ENCODE measurements around the gene CIZ1. TPM values are rescaled to one million over a fixed set of nuclear protein-coding genes. Genes with fewer than 3 reads are reported as not detected.

Gene CIZ1
- total RNA-seq, 1 experiment from 2014 or later: 111 TPM

DNA sequence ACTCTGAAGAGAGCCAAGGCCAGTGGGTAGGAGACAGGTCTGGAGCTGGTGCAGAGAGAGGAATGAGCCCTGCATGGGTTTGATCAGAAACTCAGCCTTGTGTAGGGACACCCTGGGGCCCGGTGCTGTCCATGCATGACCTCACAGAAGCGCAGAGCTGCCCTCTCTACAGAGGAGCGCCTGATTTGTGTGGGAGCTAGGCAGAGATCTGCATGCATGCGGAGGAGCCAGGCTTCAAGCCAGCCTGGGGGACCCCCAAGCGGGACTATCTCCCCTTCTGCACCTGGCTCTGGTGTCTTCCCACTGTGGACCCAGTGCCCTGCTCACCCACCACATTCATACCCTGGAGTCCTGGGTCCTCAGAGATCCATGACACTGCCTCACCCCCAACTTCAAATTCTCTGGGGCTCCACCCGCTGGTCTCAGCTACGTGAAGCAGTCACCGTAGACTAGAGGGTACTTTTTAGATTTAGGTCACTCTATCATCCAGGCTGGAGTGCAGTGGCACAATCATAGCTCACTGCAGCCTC lies 44.7 kb downstream of the CIZ1 start:
- CTCF ChIA-PET: no interaction called here
- Histone ChIP-seq H3K4me3 (ENCODE audit: low read depth in 2 of 2, low read length in 2 of 2) (no peak overlapping the region), H3K36me3 (ENCODE audit: control insufficient read depth, insufficient read depth, low read length) (no peaks in the 10 kb centered on the region), H3K9me3 (ENCODE audit: control insufficient read depth, insufficient read depth, low read depth, low read length) (no peaks in the 10 kb centered on the region), H3K27me3 (ENCODE audit: control insufficient read depth, insufficient read depth, low read length) (no peaks in the 10 kb centered on the region), H3K4me1 (ENCODE audit: control insufficient read depth, insufficient read depth, low read length) (peaks cover 5% of the 10 kb centered on the region), H3K27ac (ENCODE audit: low read length) (no peak overlapping the region)
- DNase-seq (ENCODE audit: low read depth, low spot score) (no peak), ATAC-seq (no peak)
- TF ChIP-seq, protein P1, sequence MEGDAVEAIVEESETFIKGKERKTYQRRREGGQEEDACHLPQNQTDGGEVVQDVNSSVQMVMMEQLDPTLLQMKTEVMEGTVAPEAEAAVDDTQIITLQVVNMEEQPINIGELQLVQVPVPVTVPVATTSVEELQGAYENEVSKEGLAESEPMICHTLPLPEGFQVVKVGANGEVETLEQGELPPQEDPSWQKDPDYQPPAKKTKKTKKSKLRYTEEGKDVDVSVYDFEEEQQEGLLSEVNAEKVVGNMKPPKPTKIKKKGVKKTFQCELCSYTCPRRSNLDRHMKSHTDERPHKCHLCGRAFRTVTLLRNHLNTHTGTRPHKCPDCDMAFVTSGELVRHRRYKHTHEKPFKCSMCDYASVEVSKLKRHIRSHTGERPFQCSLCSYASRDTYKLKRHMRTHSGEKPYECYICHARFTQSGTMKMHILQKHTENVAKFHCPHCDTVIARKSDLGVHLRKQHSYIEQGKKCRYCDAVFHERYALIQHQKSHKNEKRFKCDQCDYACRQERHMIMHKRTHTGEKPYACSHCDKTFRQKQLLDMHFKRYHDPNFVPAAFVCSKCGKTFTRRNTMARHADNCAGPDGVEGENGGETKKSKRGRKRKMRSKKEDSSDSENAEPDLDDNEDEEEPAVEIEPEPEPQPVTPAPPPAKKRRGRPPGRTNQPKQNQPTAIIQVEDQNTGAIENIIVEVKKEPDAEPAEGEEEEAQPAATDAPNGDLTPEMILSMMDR (IDR thresholded peaks at IDR 0.05): no peak
- TF ChIP-seq TCF7L2 (IDR thresholded peaks at IDR 0.05; ENCODE audit: low read depth, low read length) (no peak), SIN3A (IDR thresholded peaks at IDR 0.05; ENCODE audit: borderline replicate concordance, insufficient read depth, low read depth, low read length) (no peak), POLR2AphosphoS5 (IDR thresholded peaks at IDR 0.05; ENCODE audit: low read depth, low read length) (no peak)
- TF ChIP-seq, protein P2, sequence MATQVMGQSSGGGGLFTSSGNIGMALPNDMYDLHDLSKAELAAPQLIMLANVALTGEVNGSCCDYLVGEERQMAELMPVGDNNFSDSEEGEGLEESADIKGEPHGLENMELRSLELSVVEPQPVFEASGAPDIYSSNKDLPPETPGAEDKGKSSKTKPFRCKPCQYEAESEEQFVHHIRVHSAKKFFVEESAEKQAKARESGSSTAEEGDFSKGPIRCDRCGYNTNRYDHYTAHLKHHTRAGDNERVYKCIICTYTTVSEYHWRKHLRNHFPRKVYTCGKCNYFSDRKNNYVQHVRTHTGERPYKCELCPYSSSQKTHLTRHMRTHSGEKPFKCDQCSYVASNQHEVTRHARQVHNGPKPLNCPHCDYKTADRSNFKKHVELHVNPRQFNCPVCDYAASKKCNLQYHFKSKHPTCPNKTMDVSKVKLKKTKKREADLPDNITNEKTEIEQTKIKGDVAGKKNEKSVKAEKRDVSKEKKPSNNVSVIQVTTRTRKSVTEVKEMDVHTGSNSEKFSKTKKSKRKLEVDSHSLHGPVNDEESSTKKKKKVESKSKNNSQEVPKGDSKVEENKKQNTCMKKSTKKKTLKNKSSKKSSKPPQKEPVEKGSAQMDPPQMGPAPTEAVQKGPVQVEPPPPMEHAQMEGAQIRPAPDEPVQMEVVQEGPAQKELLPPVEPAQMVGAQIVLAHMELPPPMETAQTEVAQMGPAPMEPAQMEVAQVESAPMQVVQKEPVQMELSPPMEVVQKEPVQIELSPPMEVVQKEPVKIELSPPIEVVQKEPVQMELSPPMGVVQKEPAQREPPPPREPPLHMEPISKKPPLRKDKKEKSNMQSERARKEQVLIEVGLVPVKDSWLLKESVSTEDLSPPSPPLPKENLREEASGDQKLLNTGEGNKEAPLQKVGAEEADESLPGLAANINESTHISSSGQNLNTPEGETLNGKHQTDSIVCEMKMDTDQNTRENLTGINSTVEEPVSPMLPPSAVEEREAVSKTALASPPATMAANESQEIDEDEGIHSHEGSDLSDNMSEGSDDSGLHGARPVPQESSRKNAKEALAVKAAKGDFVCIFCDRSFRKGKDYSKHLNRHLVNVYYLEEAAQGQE (IDR thresholded peaks at IDR 0.05; ENCODE audit: insufficient read depth in 1 of 2, low read depth in 2 of 2, low read length in 1 of 2): no peak
- BruUV-seq (replicated peaks): no TSS peak
- in situ Hi-C loops (cut with HindIII; ENCODE audit: low pct_unique_long_range_greater_than_20kb, low sequenced_read_pairs): no loop called here
- POLR2A ChIA-PET: no interaction called here
- intact Hi-C loops (cut with micrococcal nuclease; ENCODE audit: unreplicated experiment): no loop called here

DNA sequence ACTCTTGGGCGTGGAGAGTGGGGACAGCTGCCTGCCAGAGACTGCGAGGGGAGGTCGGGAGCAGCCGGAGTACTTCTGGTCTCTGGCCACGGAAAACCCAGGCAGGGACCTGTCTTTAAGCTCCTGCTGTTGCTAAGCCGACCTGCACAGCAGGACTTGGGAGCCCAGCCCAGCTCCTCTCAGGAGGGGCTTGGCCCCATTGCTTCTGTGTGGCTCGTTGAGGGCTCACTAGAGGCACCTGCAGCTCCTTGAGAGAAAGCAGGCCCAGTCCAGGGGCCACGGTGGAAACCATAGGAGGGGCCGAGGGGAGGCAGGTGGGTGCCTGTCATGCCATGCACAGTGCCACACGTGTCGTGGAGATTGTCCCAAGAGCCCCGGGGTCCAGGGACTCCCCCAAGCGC lies 45.4 kb downstream of the CIZ1 start:
- intact Hi-C loops (cut with micrococcal nuclease; ENCODE audit: unreplicated experiment) (no loop called here), in situ Hi-C loops (cut with HindIII; ENCODE audit: low pct_unique_long_range_greater_than_20kb, low sequenced_read_pairs) (no loop called here)
- no peak for TF ChIP-seq TCF7L2 (IDR thresholded peaks at IDR 0.05; ENCODE audit: low read depth, low read length)
- no peak for TF ChIP-seq SIN3A (IDR thresholded peaks at IDR 0.05; ENCODE audit: borderline replicate concordance, insufficient read depth, low read depth, low read length)
- TF ChIP-seq, protein P1 (IDR thresholded peaks at IDR 0.05): no peak
- no peak for TF ChIP-seq POLR2AphosphoS5 (IDR thresholded peaks at IDR 0.05; ENCODE audit: low read depth, low read length)
- TF ChIP-seq, protein P2 (IDR thresholded peaks at IDR 0.05; ENCODE audit: insufficient read depth in 1 of 2, low read depth in 2 of 2, low read length in 1 of 2): no peak
- H3K9me3 ChIP-seq (ENCODE audit: control insufficient read depth, insufficient read depth, low read depth, low read length): no peaks in the 10 kb centered on the region
- peaks cover 5% of the 10 kb centered on the region for H3K4me1 ChIP-seq (ENCODE audit: control insufficient read depth, insufficient read depth, low read length)
- H3K4me3 ChIP-seq (ENCODE audit: low read depth in 2 of 2, low read length in 2 of 2): no peak overlapping the region
- BruUV-seq (replicated peaks): no TSS peak
- DNase-seq (ENCODE audit: low read depth, low spot score) (no peak), ATAC-seq (no peak)
- no peaks in the 10 kb centered on the region for H3K36me3 ChIP-seq (ENCODE audit: control insufficient read depth, insufficient read depth, low read length)
- CTCF ChIA-PET: no interaction called here
- no peaks in the 10 kb centered on the region for H3K27me3 ChIP-seq (ENCODE audit: control insufficient read depth, insufficient read depth, low read length)
- POLR2A ChIA-PET: no interaction called here
- no peak overlapping the region for H3K27ac ChIP-seq (ENCODE audit: low read length)
